ENCODE data around the gene SKP2. TPM values are rescaled to one million over a fixed set of nuclear protein-coding genes. Genes with fewer than 3 reads are reported as not detected.

The SKP2 gene
- total and polyA plus RNA-seq, 4 donors = 4.6 to 28.2 (median 15.4) TPM

GRCh38 chr5:36222620-36223019 lies 70.7 kb downstream of the SKP2 start (continued):
- TF ChIP-seq REST (IDR thresholded peaks at IDR 0.05) (no peak), JUND (IDR thresholded peaks at IDR 0.05) (no peak), ZBTB33 (IDR thresholded peaks at IDR 0.05) (no peak)

- TF ChIP-seq NR2F2 (IDR thresholded peaks at IDR 0.05) (no peak), HNF4G (IDR thresholded peaks at IDR 0.05) (no peak), ZBTB33 (IDR thresholded peaks at IDR 0.05) (no peak), SP1 (IDR thresholded peaks at IDR 0.05) (no peak), GABPA (IDR thresholded peaks at IDR 0.05 in 1 of 2, conservative IDR thresholded peaks at IDR 0.05 in 1 of 2) (no peak), MAX (IDR thresholded peaks at IDR 0.05) (no peak), FOXA1 (IDR thresholded peaks at IDR 0.05) (no peak), FOXA2 (IDR thresholded peaks at IDR 0.05) (no peak), RXRA (IDR thresholded peaks at IDR 0.05) (no peak), ATF3 (IDR thresholded peaks at IDR 0.05) (no peak), EGR1 (IDR thresholded peaks at IDR 0.05; ENCODE audit: low read depth in 2 of 2) (no peak), HNF4A (conservative IDR thresholded peaks at IDR 0.05) (no peak)
- H3K4me3 ChIP-seq (ENCODE audit: low read depth in 1 of 3, low read length in 3 of 3) = no peak overlapping the region
- H3K4me1 ChIP-seq (ENCODE audit: control insufficient read depth in 4 of 4, insufficient read depth in 4 of 4, low read length in 3 of 4) = peaks cover 0 to 6% (median 4%) of the 10 kb centered on the region in 4 donors
- no peak for DNase-seq (ENCODE audit: low spot score)
- no peak overlapping the region for H3K27ac ChIP-seq (ENCODE audit: low read depth in 1 of 2, low read length in 2 of 2)
- H3K9ac ChIP-seq (ENCODE audit: low read depth in 1 of 2, low read length in 2 of 2) = no peak overlapping the region
- H3K27me3 ChIP-seq (ENCODE audit: control insufficient read depth in 4 of 4, insufficient read depth in 4 of 4, low read length in 3 of 4) = no peaks in the 10 kb centered on the region
- H3K9me3 ChIP-seq (ENCODE audit: control insufficient read depth in 4 of 4, low read length in 3 of 4) = no peaks in the 10 kb centered on the region
- H3K36me3 ChIP-seq (ENCODE audit: control insufficient read depth in 4 of 4, insufficient read depth in 3 of 4, low read depth in 1 of 4, low read length in 3 of 4) = peaks cover 0 to 32% (median 25%) of the 10 kb centered on the region in 4 donors
These were observed 75.1 kb downstream of the SKP2 start for GRCh38 chr5:36227046-36227445.
